Nucleus accumbens (tissue), 56 donors: ENCODE measurements around the gene TAAR1.
"Not testable (repeated sequence)": the region's sequence is repeated elsewhere in the genome, so short reads cannot be mapped to it uniquely, and the experiment has no call there.

ENCODE experiments used
- DNase-seq, 56 donors: peaks; one replicate each; lab custom pipeline; 2025; lab: John Stamatoyannopoulos, UW

Gene TAAR1

GRCh38 chr6:132604635-132605152, 54.3 kb downstream of the TAAR1 start:
- DNase-seq: no peak

GRCh38 chr6:132600900-132601299, 58.1 kb downstream of the TAAR1 start:
- not testable (repeated sequence) for DNase-seq

- DNase-seq: no peak
Observed at GRCh38 chr6:132598473-132598872, 60.5 kb downstream of the TAAR1 start.

- no peak for DNase-seq
Observed at GRCh38 chr6:132596201-132596600, 62.8 kb downstream of the TAAR1 start.
